A549 (cell line): ENCODE measurements around the gene PDIA6. TPM values are rescaled to one million over a fixed set of nuclear protein-coding genes. Genes with fewer than 3 reads are reported as not detected.

Experiments used
- ATAC-seq, 2 experiments: fragments of 200-7000 bp in 1 of 2; fragments of >200 bp in 1 of 2; cut with Nextera tagmentation in 1 of 2; cut with Tn5 transposase in 1 of 2; 3 replicates each; pipeline versions ENCODE4 v1.8.0 to v1.9.1; 2018 to 2020; ENCODE audit warnings: mild to moderate bottlenecking in 1 of 2, moderate library complexity in 1 of 2
- CTCF ChIA-PET: fragments of 300-600 bp; sonication (Branson Sonifier 250); formaldehyde crosslinking; extraction: SDS; loops from one replicate; lab custom pipeline; 2021; ENCODE audit warnings: antibody characterized with exemption, inconsistent platforms; lab: Yijun Ruan, JAX
- POLR2A ChIA-PET: fragments of 350-600 bp; formaldehyde crosslinking; extraction: SDS; loops from one replicate; lab custom pipeline; 2021; ENCODE audit warnings: antibody characterized with exemption, inconsistent platforms; lab: Yijun Ruan, JAX
- DNase-seq, 2 experiments: peaks; one replicate each; pipeline versions ENCODE4 v3.0.0 to v3.0.0-alpha.2; 2011 to 2016; ENCODE audit warnings: low read depth in 1 of 2, low spot score in 1 of 2
- FAIRE-seq: peaks from 2 replicates; lab custom pipeline; 2011; peaks lifted over from hg19 to GRCh38; lab: Jason Lieb, UNC
- H3K27ac ChIP-seq, 2 experiments: fragments of >200 bp; sonication (Bioruptor Twin); formaldehyde crosslinking; 3 replicates each; pipeline ENCODE4 v1.5.1; 2016 to 2017
- H3K4me1 ChIP-seq: fragments of >200 bp; sonication (Bioruptor Twin); formaldehyde crosslinking; 3 replicates; pipeline ENCODE4 v1.6.1; 2016
- H3K4me2 ChIP-seq: fragments of >200 bp; sonication (Bioruptor Twin); formaldehyde crosslinking; 3 replicates; pipeline ENCODE4 v1.6.1; 2016
- H3K4me3 ChIP-seq: fragments of >200 bp; sonication (Bioruptor Twin); formaldehyde crosslinking; 3 replicates; pipeline ENCODE4 v1.5.1; 2016
- H3K9me3 ChIP-seq: fragments of >200 bp; sonication (Bioruptor Twin); formaldehyde crosslinking; 3 replicates; pipeline ENCODE4 v1.6.1; 2016
- BHLHE40 ChIP-seq: IDR thresholded peaks from 2 replicates; pipeline ENCODE4 v1.6.1; 2012; ENCODE audit warnings: low read depth, low read length, inconsistent platforms
- CBX8 ChIP-seq: fragments of 200-600 bp; sonication (generic); IDR thresholded peaks from 2 replicates; pipeline ENCODE4 v1.6.1; 2016
- CHD2 ChIP-seq: fragments of 150-350 bp; IDR thresholded peaks from 2 replicates; pipeline ENCODE4 v1.6.1; 2014; ENCODE audit warnings: low read length; ENCODE audit not compliant: partially characterized antibody
- EHF ChIP-seq: fragments of 250-450 bp; sonication (Bioruptor Pico); IDR thresholded peaks from 2 replicates; pipeline ENCODE4 v1.5.0; 2020; ENCODE audit warnings: mild to moderate bottlenecking
- EP300 ChIP-seq, 2 experiments: fragments of >200 bp; sonication (Bioruptor Twin); formaldehyde crosslinking; IDR thresholded peaks; 2 replicates in 1 of 2; 3 replicates in 1 of 2; pipeline ENCODE4 v1.6.1; 2016 to 2017
- FOXS1 ChIP-seq: fragments of 250-450 bp; sonication (Bioruptor Pico); IDR thresholded peaks from 2 replicates; pipeline ENCODE4 v1.5.0; 2020; ENCODE audit warnings: mild to moderate bottlenecking, moderate library complexity
- HES2 ChIP-seq: fragments of >200 bp; sonication (Bioruptor Twin); formaldehyde crosslinking; IDR thresholded peaks from 2 replicates; pipeline ENCODE4 v1.6.1; 2016
- HEYL ChIP-seq: fragments of 250-450 bp; sonication (Bioruptor Pico); IDR thresholded peaks from 2 replicates; pipeline ENCODE4 v1.8.0; 2021; ENCODE audit warnings: mild to moderate bottlenecking, moderate library complexity
- HMGXB4 ChIP-seq: fragments of 250-450 bp; sonication (Bioruptor Pico); IDR thresholded peaks from 2 replicates; pipeline ENCODE4 v1.5.0; 2021; ENCODE audit warnings: mild to moderate bottlenecking, moderate library complexity, borderline replicate concordance
- HOXB13 ChIP-seq: fragments of 250-450 bp; sonication (Bioruptor Pico); IDR thresholded peaks from 2 replicates; pipeline ENCODE4 v1.5.0; 2020; ENCODE audit warnings: low read depth, mild to moderate bottlenecking, moderate library complexity
- HOXB5 ChIP-seq: fragments of 250-450 bp; sonication (Bioruptor Pico); IDR thresholded peaks from 2 replicates; pipeline ENCODE4 v1.5.0; 2020; ENCODE audit warnings: mild to moderate bottlenecking, moderate library complexity
- JUN ChIP-seq, 2 experiments: fragments of >200 bp; sonication (Bioruptor Twin); formaldehyde crosslinking; IDR thresholded peaks; 2 replicates in 1 of 2; 3 replicates in 1 of 2; pipeline ENCODE4 v1.6.1; 2016 to 2017
- KDM1A ChIP-seq: fragments of 200-600 bp; sonication (generic); IDR thresholded peaks from 2 replicates; pipeline ENCODE4 v1.6.1; 2016; ENCODE audit warnings: low read depth, mild to moderate bottlenecking
- KDM5A ChIP-seq: fragments of 200-600 bp; sonication (generic); IDR thresholded peaks from 2 replicates; pipeline ENCODE4 v1.6.1; 2016; ENCODE audit warnings: antibody characterized with exemption, mild to moderate bottlenecking
- MAZ ChIP-seq: fragments of 150-350 bp; IDR thresholded peaks from 2 replicates; pipeline ENCODE4 v1.6.1; 2014; ENCODE audit warnings: antibody characterized with exemption, low read depth, low read length, borderline replicate concordance
- NFE2L2 ChIP-seq: fragments of 150-350 bp; conservative IDR thresholded peaks from 2 replicates; pipeline ENCODE4 v1.6.1; 2014; ENCODE audit warnings: low read length
- NPAS2 ChIP-seq: fragments of 250-450 bp; sonication (Bioruptor Pico); IDR thresholded peaks from 2 replicates; pipeline ENCODE4 v1.8.0; 2022; ENCODE audit warnings: mild to moderate bottlenecking, moderate library complexity, borderline replicate concordance
- POLR2AphosphoS2 ChIP-seq: conservative IDR thresholded peaks from 2 replicates; pipeline ENCODE4 v1.6.1; 2012; ENCODE audit warnings: low read length, improper control_type of control experiment, inconsistent platforms
- RAD21 ChIP-seq, 2 experiments: fragments of >200 bp in 1 of 2; sonication (Bioruptor Twin) in 1 of 2; formaldehyde crosslinking in 1 of 2; IDR thresholded peaks in 1 of 2; conservative IDR thresholded peaks in 1 of 2; 2 replicates in 1 of 2; 3 replicates in 1 of 2; pipeline ENCODE4 v1.6.1; 2012 to 2018; ENCODE audit warnings: inconsistent platforms in 1 of 2
- RARB ChIP-seq: fragments of 250-450 bp; sonication (Bioruptor Pico); IDR thresholded peaks from 2 replicates; pipeline ENCODE4 v1.8.0; 2021; ENCODE audit warnings: mild to moderate bottlenecking, moderate library complexity
- RCOR1 ChIP-seq: fragments of 150-350 bp; IDR thresholded peaks from 2 replicates; pipeline ENCODE4 v1.6.1; 2014; ENCODE audit warnings: antibody characterized with exemption, low read length, low read depth
- RNF2 ChIP-seq: fragments of 200-600 bp; sonication (generic); IDR thresholded peaks from 2 replicates; pipeline ENCODE4 v1.6.1; 2016; ENCODE audit warnings: low read depth, mild to moderate bottlenecking, antibody characterized with exemption, moderate library complexity, borderline replicate concordance
- TFCP2L1 ChIP-seq: fragments of 250-450 bp; sonication (Bioruptor Pico); IDR thresholded peaks from 2 replicates; pipeline ENCODE4 v1.5.0; 2021; ENCODE audit warnings: mild to moderate bottlenecking
- TP53 ChIP-seq: fragments of 250-450 bp; sonication (Bioruptor Pico); IDR thresholded peaks from 2 replicates; pipeline ENCODE4 v1.5.0; 2021; ENCODE audit warnings: mild to moderate bottlenecking, moderate library complexity
- ZNF302 ChIP-seq: fragments of 250-450 bp; sonication (Bioruptor Pico); IDR thresholded peaks from 2 replicates; pipeline ENCODE4 v1.9.0; 2021; ENCODE audit warnings: inconsistent platforms, mild to moderate bottlenecking, moderate library complexity
- ZSCAN20 ChIP-seq: fragments of 250-450 bp; sonication (Bioruptor Pico); IDR thresholded peaks from 2 replicates; pipeline ENCODE4 v1.8.0; 2022; ENCODE audit warnings: mild to moderate bottlenecking, moderate library complexity
- WGBS: methylation state at CpG from one replicate; pipeline ENCODE4 v1.1.6; 2017; ENCODE audit errors: missing lambda C conversion rate; 5-methylcytosine and 5-hydroxymethylcytosine counted together
- polyA plus RNA-seq, 4 experiments: library from polyadenylated mRNA; depleted of rRNA in 3 of 4; stranded (reverse); fragments of >200 nt; fragmentation: RNase III in 1 of 4; extraction: RNeasy Plus Mini Kit Qiagen cat#74134 plus additional on column Dnase treatment in 1 of 4; gene quantifications; 2 replicates in 3 of 4; 3 replicates in 1 of 4; pipeline ENCODE4 v1.2.3, GENCODE V29; 2011 to 2017
- TF ChIP-seq, protein P1 (sequence below): fragments of 250-450 bp; sonication (Bioruptor Pico); IDR thresholded peaks from 2 replicates; pipeline ENCODE4 v1.5.0; 2020; ENCODE audit warnings: low read depth, mild to moderate bottlenecking, moderate library complexity
- TF ChIP-seq, protein P2 (sequence below): IDR thresholded peaks from 2 replicates; pipeline ENCODE4 v1.6.1; 2012

PDIA6 gene
- polyA plus RNA-seq, 2 of the 4 experiments (the other 2 are of a cell fraction): 322 to 442 TPM

- no peak overlapping the region for H3K4me2 ChIP-seq
- POLR2A ChIA-PET: no interaction called here
- WGBS: 59% methylated on average over 5 of the region's 5 CpGs
- no peak overlapping the region for H3K27ac ChIP-seq
- ATAC-seq: no peak
- DNase-seq: no peak
- no peaks in the 10 kb centered on the region for H3K9me3 ChIP-seq
- TF ChIP-seq HMGXB4: no peak
- no peak for TF ChIP-seq ZNF302
- TF ChIP-seq RAD21 (conservative IDR thresholded peaks at IDR 0.05 in 1 of 2, IDR thresholded peaks at IDR 0.05 in 1 of 2): no peak
- TF ChIP-seq RNF2: no peak
- TF ChIP-seq RCOR1: no peak
- no peak for TF ChIP-seq FOXS1
- TF ChIP-seq TFCP2L1 (CRISPR knock-in tag): no peak
- no peak for TF ChIP-seq NFE2L2
- TF ChIP-seq ZSCAN20: no peak
- no peak for FAIRE-seq
- no peak overlapping the region for H3K4me3 ChIP-seq
- CTCF ChIA-PET: interaction anchor here (0.8 to 2.7 kb wide), 3 partner anchors 10 to 30 kb away, joined by 3 to 10 read pairs (median 4); no protein-coding TSS in a partner anchor
- no peaks in the 10 kb centered on the region for H3K4me1 ChIP-seq
Measured at GRCh38 chr2:10861765-10862164, 49.2 kb upstream of the PDIA6 start.

GRCh38 chr2:10860814-10861325 lies 48.3 kb upstream of the PDIA6 start:
- Histone ChIP-seq H3K4me1 (no peaks in the 10 kb centered on the region), H3K4me2 (no peak overlapping the region), H3K4me3 (no peak overlapping the region), H3K9me3 (no peaks in the 10 kb centered on the region), H3K27ac (no peak overlapping the region)
- ChIA-PET CTCF (interaction anchor here (0.8 to 2.7 kb wide), 3 partner anchors 9 to 226 kb away, joined by 3 to 10 read pairs (median 3); no protein-coding TSS in a partner anchor), POLR2A (no interaction called here)
- 70% methylated on average over 8 of the region's 8 CpGs for WGBS
- TF ChIP-seq EHF (no peak), HOXB5 (CRISPR knock-in tag) (no peak), POLR2AphosphoS2 (no peak), RARB (CRISPR knock-in tag) (no peak), HES2 (no peak), MAZ (no peak), CHD2 (no peak), EP300 (IDR thresholded peaks at IDR 0.05) (no peak), RCOR1 (no peak), HOXB13 (CRISPR knock-in tag) (no peak), JUN (IDR thresholded peaks at IDR 0.05) (no peak), TP53 (CRISPR knock-in tag) (no peak), KDM1A (no peak), BHLHE40 (no peak), HEYL (no peak), KDM5A (no peak), CBX8 (no peak), NPAS2 (CRISPR knock-in tag) (no peak)
- TF ChIP-seq, protein P1, sequence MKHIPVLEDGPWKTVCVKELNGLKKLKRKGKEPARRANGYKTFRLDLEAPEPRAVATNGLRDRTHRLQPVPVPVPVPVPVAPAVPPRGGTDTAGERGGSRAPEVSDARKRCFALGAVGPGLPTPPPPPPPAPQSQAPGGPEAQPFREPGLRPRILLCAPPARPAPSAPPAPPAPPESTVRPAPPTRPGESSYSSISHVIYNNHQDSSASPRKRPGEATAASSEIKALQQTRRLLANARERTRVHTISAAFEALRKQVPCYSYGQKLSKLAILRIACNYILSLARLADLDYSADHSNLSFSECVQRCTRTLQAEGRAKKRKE (CRISPR knock-in tag): no peak
- TF ChIP-seq, protein P2, sequence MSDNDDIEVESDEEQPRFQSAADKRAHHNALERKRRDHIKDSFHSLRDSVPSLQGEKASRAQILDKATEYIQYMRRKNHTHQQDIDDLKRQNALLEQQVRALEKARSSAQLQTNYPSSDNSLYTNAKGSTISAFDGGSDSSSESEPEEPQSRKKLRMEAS: no peak
- ATAC-seq (no peak), FAIRE-seq (no peak), DNase-seq (no peak)
